Prostate gland (tissue), 2 donors: ENCODE data around the gene CAMKMT.

Source experiments
- POLR2AphosphoS5 ChIP-seq: sonication (generic); formaldehyde crosslinking; IDR thresholded peaks from one replicate; pipeline ENCODE4 v1.6.1; 2017; ENCODE audit warnings: antibody characterized with exemption
- TF ChIP-seq, protein P1 (sequence below), 4 experiments: fragments of 200-600 bp in 2 of 4; fragments of 450-650 bp in 2 of 4; sonication (generic) in 2 of 4; IDR thresholded peaks; 1 replicate in 3 of 4; 2 replicates in 1 of 4; pipeline ENCODE4 v1.5.1; 2016 to 2019; ENCODE audit warnings: antibody characterized with exemption in 4 of 4, mild to moderate bottlenecking in 2 of 4, moderate library complexity in 2 of 4

DNA sequence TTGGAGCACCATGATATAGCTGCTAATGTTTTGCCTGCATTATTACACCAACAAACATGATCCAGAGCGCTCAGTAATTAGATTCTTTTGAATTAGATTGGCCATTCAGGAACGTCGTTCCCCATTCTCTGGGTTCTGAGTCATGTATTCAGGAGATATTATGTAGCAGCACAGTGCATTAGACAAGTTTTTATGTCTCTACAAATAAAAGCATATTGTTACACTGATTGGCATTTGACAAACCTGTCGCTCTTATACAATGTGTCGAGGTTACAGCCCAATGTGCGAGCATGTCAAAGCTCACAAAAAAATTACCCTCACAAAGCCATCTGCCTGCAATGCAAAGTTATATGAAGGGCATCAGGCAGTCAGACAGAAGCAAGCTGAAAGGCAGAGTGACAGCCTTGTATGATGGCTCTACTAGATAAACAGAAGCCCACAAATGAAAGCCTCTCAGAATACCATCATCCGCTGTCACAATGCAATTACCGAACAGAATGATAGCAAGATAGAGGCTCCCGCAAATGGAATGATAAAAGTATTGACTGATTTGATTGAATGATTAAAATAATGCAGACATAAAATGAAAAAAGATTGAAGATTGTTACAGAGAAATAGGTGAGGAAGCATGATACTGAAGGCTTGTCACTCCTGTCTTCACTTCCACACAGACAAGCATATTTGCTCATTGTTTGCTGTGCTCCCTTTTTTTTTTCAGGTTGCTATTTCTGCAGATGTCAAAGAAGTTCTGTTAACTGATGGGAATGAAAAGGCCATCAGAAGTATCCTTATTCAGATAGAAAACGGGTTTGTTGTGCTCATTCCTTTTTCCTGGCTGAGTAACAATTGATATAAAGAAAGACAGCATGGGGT lies 345.2 kb downstream of the CAMKMT start:
- TF ChIP-seq, protein P1, sequence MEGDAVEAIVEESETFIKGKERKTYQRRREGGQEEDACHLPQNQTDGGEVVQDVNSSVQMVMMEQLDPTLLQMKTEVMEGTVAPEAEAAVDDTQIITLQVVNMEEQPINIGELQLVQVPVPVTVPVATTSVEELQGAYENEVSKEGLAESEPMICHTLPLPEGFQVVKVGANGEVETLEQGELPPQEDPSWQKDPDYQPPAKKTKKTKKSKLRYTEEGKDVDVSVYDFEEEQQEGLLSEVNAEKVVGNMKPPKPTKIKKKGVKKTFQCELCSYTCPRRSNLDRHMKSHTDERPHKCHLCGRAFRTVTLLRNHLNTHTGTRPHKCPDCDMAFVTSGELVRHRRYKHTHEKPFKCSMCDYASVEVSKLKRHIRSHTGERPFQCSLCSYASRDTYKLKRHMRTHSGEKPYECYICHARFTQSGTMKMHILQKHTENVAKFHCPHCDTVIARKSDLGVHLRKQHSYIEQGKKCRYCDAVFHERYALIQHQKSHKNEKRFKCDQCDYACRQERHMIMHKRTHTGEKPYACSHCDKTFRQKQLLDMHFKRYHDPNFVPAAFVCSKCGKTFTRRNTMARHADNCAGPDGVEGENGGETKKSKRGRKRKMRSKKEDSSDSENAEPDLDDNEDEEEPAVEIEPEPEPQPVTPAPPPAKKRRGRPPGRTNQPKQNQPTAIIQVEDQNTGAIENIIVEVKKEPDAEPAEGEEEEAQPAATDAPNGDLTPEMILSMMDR (IDR thresholded peaks at IDR 0.05), result no peak
- TF ChIP-seq POLR2AphosphoS5, result no peak
